Activated CD8-positive, alpha-beta memory T cell treated with anti-CD3 and anti-CD28 coated beads for 48 hours (primary cell): ENCODE data around the gene CDC27.
"Not testable (repeated sequence)": the region's sequence is repeated elsewhere in the genome, so short reads cannot be mapped to it uniquely, and the experiment has no call there.

Experiments used
- DNase-seq, 3 experiments: peaks; one replicate each; pipeline ENCODE4 v3.0.0-alpha.2; 2020; ENCODE audit warnings: low read depth in 2 of 3, low spot score in 2 of 3

Gene CDC27, protein sequence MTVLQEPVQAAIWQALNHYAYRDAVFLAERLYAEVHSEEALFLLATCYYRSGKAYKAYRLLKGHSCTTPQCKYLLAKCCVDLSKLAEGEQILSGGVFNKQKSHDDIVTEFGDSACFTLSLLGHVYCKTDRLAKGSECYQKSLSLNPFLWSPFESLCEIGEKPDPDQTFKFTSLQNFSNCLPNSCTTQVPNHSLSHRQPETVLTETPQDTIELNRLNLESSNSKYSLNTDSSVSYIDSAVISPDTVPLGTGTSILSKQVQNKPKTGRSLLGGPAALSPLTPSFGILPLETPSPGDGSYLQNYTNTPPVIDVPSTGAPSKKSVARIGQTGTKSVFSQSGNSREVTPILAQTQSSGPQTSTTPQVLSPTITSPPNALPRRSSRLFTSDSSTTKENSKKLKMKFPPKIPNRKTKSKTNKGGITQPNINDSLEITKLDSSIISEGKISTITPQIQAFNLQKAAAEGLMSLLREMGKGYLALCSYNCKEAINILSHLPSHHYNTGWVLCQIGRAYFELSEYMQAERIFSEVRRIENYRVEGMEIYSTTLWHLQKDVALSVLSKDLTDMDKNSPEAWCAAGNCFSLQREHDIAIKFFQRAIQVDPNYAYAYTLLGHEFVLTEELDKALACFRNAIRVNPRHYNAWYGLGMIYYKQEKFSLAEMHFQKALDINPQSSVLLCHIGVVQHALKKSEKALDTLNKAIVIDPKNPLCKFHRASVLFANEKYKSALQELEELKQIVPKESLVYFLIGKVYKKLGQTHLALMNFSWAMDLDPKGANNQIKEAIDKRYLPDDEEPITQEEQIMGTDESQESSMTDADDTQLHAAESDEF

GRCh38 chr17:47188876-47189731 lies at the start of gene CDC27:
CDC27 (minus strand) TSS chr17:47189295; CDS start chr17:47189172, 123 bp downstream.
- DNase-seq, result peak; percentile 97 to 100 (median 100)

DNA sequence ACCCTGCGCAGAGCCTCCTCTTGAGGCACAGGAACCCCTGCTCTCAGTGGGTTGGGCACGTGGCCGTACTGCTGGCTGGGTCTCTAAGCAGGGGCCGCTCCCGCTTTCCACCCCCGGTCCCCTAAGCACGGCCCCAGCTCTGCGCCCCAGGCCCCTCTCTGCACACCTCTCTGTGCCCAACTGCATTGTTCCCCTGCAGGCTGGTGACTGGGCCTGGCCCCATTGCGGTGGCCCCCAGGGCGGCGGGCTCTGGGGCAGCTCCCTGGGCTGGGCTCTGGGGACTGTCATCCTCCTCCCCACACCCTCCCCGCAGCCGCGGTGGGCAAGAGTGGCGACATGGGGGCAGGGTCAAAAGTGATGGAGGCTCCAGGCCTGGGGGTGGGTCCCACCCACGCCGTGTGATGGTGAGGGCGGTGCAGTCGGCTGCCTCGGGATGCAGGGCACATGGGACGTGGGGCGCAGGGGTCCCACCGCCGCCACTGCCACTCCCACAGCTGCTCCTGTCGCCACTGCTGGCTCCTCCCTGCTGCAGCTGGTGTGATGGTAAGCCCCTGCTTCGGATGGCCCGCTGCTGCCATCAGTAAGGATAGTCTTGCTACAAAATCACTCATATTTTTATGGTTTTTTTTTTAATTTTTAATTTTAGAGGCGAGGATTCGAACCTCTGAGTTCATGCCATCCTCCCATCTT lies 49.4 kb upstream of the CDC27 start:
- no peak for DNase-seq

DNA sequence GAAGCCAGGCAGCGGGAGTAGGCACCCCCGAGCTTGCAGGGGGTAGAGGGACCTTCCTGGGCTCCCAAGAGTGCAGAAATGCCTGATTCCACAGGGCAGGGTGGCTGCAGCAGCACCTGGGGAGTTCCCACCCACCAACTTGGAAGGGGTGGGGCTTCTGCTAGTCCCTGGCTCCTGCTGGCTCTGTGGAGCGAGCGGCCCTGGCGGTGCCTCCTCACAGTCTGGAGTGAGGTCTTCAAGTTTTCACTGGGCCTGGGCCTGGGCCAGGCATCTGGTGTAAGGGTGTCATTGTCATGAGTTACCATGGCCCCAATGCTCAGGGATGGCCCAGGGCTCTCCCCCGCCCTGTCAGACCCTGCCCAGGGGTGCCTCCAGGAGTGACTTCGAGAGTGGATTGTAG lies 48.7 kb upstream of the CDC27 start:
- DNase-seq, result no peak

DNA sequence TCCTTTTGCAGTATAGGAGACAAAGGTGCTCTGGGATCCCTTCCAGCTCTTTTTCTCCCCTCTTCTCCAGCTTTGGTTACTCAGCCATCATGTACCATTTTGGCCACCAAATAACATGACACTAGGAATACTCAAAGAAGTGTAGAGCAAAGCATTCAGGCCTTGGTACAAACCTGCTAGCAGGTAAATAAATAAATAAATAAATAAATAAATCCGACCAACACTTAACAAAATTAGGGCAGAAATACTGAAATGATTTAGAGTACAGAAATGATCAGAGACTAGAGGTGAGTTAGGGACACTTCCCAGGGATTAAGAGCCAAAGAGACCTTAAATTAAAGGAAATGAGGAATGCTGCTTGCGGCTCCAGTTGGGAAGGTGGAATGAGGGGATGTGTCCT lies 46.8 kb upstream of the CDC27 start:
- DNase-seq, result no peak

- no peak for DNase-seq
These were observed 46.4 kb upstream of the CDC27 start for GRCh38 chr17:47235506-47235905.

- no peak for DNase-seq
These were observed 43.4 kb upstream of the CDC27 start for GRCh38 chr17:47232465-47232864.

DNA sequence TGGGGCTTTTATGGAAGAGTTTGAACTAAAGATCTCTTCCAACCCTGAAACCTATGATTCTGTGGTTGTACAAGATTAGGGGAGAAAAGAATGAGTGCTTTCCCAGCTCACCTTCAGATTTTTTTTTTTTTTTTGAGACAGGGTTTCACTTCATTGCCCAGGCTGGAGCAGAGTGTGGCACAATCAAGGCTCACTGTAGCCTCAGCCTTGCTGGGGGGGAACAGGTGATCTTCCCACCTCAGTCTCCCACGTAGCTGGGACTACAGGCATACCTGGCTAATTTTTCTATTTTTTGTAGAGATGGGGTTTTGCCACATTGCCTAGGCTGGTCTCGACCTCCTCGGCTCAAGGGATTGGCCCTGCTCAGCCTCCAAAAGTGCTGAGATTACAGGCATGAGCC lies 42.8 kb upstream of the CDC27 start:
- DNase-seq, result no peak

DNA sequence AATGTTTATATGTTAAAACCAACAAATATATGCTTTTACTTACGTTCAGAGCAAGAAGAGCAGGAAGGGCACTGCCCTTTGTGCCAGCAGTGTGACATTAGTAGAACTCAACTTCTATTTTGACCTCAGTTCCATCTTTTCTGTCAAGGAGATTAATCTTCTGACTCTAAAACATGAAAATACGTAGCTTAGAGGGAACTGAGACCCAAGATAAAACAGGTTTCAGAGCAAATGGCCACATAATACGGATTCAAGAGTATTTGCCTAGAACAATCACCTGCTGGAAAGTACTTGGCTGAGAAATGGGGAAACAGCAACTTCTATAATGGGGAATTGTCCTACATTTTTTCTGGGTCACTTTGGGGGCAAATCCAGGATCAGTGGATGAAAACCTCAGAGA lies 42.2 kb upstream of the CDC27 start:
- no peak for DNase-seq

- DNase-seq, result no peak
These were observed 41.8 kb upstream of the CDC27 start for GRCh38 chr17:47230864-47231263.

GRCh38 chr17:47229535-47230443 lies 40.7 kb upstream of the CDC27 start:
- DNase-seq, result peak in 1 of 3 experiments; percentile 27

DNA sequence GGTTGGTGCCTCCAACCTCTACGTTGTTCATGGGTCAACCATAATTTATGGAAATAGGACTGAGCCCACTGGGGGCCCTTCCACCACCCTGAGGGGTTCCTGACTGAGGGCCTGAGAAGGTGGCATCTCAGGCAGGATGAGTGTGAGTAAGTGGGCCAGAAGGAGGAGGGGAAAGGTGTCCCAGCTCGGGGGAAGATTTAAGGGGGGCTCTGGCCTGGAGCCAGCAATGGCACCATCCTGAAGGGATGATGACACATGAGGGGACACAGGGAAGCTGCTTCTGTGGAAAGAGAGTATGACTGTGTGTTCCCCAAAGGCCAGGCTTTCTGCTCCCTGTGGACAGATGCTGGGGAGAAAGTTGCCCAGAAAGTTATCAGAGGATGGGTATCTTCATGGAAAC lies 38.8 kb upstream of the CDC27 start:
- DNase-seq, result no peak

GRCh38 chr17:47225911-47226688 lies 37.0 kb upstream of the CDC27 start:
- no peak for DNase-seq

GRCh38 chr17:47225436-47225858 lies 36.4 kb upstream of the CDC27 start:
- no peak for DNase-seq

- DNase-seq, result no peak
These were observed 35.9 kb upstream of the CDC27 start for GRCh38 chr17:47224966-47225365.

GRCh38 chr17:47224077-47224476 lies 35.0 kb upstream of the CDC27 start:
- DNase-seq, result not testable (repeated sequence)

GRCh38 chr17:47223460-47223859 lies 34.4 kb upstream of the CDC27 start:
- DNase-seq, result no peak

DNA sequence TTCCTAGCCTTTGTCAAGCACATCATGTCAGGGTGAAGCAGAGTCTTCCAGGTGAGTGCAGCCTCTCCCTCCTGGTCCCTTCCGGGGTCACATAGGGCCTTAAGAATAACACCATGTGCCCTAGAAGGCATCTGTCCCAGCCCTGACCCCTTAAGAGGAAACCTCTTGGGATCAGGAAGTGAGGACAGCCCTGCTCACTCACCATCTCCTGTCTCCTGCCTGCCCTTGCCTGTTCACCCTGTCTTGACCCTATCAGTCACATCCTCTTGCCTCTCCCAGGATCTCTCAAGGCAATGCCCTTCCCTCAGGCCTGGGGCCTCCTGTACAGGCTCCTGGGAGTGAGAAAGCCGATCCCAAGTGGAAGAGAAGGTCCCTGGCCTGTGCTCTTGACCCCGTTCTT lies 33.9 kb upstream of the CDC27 start:
- no peak for DNase-seq

GRCh38 chr17:47222047-47222446 lies 33.0 kb upstream of the CDC27 start:
- DNase-seq, result no peak

GRCh38 chr17:47221154-47221553 lies 32.1 kb upstream of the CDC27 start:
- no peak for DNase-seq
